ENCODE results near the gene ZCCHC17.

The ZCCHC17 gene

DNA sequence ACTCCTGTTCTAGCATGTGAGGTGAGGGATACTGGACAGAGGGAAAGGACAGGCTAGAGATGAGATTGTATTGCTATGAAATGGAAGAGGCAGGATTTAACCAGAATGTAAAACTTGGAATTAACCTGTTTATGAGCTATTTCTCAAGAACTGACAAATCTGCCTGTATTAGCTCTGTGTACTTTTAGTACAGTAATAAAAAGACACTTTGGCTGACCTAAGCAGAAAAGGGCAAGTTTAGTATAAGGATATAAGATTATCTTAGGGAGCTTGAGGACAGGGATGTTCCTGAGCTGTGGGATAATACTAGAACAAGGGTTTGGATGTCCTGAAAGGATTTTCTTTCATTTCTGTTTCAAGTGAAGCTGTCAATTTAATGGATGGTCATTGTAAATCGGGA, 11.2 kb downstream of the ZCCHC17 start:
- no peak for DNase-seq

- DNase-seq: no peak
These were observed 13.4 kb downstream of the ZCCHC17 start for GRCh38 chr1:31310198-31310597.

DNA sequence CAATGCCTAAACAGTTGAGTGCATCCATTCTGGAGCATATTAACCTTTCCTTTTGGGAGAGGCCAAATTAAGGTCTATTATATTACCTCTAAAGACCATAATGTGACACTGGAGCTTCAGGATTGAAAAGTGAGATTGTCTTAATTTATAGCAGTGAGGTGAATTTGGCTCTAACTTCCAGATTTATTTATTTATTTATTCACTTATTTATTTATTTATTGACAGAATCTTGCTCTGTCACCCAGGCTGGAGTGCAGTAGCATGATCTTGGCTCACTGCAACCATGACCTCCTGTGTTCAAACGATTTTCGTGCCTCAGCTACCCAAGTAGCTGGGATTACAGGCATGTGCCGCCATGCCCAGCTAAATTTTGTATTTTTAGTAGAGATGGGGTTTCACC, 19.1 kb downstream of the ZCCHC17 start:
- no peak for DNase-seq

- DNase-seq: no peak
These were observed 21.3 kb downstream of the ZCCHC17 start for GRCh38 chr1:31318146-31318545.

DNA sequence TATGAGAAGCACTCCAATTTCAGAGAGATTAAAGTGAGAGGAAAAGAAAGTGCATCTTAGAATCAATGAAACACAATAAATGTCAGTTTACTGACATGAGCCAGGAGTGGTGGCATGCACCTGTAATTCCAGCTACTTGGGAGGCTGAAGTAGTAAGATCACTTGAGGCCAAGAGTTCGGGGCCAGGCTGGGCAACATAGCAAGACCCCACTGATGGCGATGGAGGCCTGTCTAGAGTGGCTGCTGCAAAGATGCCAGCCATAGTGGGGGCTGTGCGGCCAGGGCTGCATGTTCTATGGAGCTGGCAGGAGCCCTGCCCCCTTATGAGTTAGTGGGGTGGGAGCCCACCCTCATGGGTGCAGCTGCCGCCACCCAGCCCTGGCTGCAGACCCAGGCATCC, 27.3 kb downstream of the ZCCHC17 start:
- DNase-seq: no peak

- no peak for DNase-seq
These were observed 28.2 kb downstream of the ZCCHC17 start for GRCh38 chr1:31324992-31325391.

DNA sequence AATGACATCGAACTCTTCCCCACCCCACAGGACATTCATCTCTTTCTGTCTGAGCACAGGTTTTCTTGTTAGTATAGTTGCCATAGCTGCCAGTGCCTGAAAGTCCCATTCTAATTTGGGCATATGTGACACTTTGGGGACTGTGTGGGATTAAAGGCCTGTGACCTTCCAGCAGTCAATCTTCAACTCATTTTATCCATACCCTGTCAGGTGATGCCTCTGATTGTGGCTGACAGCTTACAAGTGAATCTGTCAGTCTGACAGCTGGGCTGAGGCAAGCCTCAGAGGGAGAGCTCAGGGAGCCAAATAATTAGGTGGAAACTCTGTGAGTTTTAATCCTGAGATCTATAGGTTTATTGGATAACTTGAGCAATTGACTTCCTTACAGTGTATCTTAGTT, 29.6 kb downstream of the ZCCHC17 start:
- DNase-seq: no peak

DNA sequence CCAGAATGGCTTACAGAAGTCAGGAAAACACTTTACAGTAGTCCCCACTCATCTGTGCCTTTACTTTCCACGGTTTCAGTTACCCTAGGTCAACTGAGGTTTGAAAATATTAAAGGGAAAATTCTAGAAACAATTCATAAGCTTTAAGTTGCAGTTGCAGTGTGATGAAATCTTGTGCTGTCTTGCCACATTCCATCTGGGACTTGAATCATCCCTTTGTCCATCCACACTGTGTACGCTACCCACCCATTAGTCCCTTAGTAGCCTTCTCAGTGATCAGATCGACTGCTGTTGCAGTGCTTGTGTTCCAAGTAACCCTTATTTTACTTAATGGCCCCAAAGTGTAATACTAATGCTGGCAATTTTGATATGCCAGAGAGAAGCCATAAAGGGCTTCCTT, 30.5 kb downstream of the ZCCHC17 start:
- no peak for DNase-seq

DNA sequence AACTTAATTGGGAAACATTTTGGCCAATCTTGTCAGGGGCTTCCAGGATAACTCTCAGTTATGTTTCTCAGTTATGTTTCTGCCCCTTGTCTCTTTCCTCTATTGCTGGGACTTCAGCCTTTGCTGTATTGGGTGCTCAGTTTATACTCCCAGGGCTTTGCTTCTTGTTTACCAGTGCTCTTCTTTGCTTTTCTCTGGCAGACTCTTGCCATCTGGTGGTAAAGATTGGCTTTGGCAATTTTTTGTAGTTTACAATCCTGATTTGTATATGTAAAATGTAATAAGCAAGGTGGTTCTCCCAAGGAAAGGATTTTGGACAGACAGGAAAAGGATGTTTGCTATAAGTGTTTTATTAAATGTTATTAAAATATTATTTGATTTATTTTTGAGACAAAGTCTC, 38.2 kb downstream of the ZCCHC17 start:
- DNase-seq: peak; percentile 8

- no peak for DNase-seq
These were observed 40.0 kb downstream of the ZCCHC17 start for GRCh38 chr1:31336687-31337467.

DNA sequence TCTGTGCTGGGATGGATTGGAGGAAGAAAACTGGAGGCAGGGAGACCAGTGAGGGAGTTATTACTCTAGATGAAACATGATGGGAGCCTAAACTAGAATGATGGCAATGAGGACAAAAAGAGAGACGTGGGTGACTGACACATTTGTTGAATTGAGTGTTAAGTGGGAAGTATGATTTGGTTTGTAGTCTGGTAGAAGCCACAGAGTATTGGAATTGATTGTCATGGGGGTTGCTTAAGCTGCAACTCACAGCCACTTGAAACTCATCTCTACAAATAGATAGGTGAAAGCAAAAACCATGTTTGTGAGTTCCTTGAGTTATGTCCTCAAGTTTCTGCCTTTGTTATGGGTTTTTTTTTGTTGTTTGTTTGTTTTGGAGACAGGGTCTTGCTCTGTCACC, 47.7 kb downstream of the ZCCHC17 start:
- no peak for DNase-seq

DNA sequence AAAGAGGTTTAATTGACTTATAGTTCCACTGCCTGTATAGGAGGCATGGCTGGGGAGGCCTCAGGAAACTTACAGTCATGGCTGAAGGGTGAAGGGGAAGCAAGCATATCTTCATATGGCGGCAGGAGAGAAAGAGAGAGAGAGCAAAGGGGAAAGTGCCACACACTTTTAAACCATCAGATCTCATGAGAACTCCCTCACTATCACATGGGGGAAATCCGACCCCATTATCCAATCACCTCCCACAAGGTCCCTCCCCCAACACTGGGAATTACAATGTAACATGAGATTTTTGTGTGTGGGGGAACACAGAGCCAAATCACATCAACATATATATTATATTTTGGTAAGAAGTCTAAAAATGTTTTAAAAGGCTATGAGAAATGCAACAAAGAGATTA, 48.8 kb downstream of the ZCCHC17 start:
- no peak for DNase-seq

DNA sequence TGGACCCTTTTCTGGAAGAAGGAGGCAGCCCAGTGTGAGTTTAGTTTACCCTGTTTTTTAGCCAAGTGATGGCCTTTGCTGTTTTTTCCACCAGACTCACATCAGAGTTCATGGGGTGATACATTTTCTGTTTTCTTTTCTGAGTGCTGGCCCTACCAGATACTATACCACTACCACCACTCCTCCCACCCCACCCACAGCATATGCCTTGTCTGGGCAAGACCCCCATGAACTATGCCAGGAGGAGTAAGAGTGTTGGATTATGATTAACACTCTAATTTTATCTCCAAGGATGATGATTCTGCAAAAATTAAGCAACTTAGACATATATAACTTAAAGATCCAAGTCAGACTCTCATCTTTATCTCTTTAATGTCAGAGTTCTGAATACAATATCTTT, 50.0 kb downstream of the ZCCHC17 start:
- no peak for DNase-seq

DNA sequence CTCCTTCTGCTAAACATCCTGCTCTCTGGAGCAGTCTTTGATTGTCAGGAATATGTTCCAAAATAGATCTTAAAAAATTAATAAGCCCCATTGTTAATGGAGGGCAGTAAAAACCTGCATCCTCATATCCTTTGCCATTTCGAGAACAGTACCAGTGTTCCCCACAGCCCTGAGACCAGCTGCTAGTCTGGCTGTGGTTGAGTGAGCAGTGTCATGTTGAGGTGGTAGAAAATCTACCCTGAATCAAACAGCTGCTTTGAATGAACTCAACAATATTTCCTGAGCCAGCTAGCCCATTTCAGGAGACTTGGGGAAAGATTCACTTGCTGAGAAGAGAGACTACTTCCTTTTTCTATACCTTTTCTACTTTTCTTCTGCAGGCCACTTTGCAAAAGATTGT, 51.6 kb downstream of the ZCCHC17 start:
- no peak for DNase-seq

GRCh38 chr1:31354283-31354682, 57.5 kb downstream of the ZCCHC17 start:
- DNase-seq: no peak

DNA sequence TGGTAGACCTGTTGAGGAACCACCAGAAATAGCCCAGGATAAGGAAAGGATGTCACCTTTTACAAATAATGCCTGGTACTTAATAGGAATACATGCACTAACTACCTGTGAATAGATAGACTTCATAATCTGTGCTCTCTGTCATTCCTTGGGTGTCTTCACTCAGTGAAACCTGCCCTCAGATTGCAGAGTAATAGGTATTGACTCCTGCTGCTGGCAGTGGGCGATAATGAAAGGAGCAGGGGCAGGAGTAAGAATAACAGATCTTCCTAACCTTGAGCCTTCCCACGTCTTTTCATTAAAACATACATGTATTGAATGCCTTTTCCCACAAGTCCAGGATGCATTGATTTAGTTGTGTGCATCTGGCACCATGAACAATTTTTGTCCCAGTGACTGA, 59.6 kb downstream of the ZCCHC17 start:
- no peak for DNase-seq

GRCh38 chr1:31361607-31362006, 64.8 kb downstream of the ZCCHC17 start:
- DNase-seq: no peak

- no peak for DNase-seq
These were observed 65.2 kb downstream of the ZCCHC17 start for GRCh38 chr1:31362032-31362431.

DNA sequence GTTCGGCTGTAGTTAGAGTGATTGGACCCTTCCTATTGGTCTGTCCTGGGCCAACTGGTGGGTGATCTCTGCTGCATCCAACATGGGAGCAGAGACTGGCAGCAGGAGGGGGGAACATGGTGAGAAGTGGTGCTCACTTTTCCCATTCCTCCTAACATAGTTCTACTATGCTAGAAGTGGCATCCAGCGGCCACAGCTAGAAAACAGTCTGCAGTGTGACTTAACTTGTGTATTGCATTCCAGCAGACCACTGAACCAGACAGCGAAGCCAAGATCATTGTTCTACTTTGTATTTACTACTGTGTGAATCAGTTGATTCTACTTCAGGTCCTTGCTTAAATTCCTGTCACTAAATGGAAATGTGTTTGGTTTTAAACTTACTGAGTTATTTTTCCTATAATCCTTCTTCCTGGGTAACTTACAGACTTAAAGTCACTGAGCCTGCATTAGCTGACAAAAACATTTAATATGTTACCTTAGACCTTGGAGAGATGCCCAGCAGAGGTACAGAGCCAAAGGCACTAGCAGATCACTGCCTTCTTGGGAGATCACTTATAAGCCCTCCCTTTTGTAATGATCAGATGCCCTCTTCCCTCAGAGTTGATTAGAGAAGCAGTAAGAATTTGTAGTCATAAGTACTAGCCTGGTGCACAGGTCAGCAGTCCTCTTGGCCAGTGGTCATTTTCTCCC, 67.9 kb downstream of the ZCCHC17 start:
- no peak for DNase-seq

GRCh38 chr1:31366796-31367195, 70.0 kb downstream of the ZCCHC17 start:
- no peak for DNase-seq

DNA sequence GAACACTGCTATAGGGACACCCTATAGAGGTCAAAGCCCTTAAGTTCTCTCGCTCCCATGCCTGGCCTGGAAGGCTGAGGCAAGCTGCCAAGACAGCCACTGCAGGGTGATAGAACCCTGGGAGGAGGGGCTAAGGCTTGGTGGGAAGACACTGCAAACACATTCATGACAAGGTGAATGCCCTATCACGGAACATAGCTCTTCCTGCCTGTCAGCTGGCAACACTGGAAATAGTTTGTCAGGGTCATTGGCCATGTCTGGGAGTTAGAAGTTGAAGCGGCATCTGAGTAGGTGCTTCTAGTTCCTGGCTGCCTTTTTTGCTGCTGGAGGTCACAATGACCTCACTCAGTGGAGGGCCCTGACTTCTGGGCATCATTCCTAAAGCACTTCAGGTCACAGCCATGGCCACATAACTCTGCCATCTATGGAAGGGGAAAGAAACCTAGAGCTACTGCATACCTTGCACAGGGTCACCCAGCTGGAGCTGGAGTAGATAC, 71.8 kb downstream of the ZCCHC17 start:
- no peak for DNase-seq

- DNase-seq: no peak
These were observed 73.2 kb downstream of the ZCCHC17 start for GRCh38 chr1:31370021-31370420.

DNA sequence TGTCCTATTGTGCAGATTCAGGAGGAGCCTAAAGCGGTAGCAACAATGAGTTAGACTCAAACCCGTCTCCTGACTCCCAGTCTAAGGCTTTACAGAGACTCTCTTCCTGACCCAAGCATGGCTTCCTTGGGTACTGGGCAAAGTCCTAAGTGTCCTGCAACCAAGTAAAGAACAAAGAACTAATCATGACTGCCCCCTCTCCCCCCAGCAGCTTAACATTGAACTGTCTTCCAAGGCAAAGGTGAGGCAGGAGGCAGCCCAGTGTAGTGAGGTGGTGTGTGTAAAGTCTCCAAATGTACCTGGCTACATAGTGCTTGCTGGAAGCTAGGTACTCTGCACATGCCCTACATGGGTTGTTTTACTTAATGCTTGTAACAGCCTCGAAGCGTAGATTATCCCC, 73.7 kb downstream of the ZCCHC17 start:
- DNase-seq: no peak

DNA sequence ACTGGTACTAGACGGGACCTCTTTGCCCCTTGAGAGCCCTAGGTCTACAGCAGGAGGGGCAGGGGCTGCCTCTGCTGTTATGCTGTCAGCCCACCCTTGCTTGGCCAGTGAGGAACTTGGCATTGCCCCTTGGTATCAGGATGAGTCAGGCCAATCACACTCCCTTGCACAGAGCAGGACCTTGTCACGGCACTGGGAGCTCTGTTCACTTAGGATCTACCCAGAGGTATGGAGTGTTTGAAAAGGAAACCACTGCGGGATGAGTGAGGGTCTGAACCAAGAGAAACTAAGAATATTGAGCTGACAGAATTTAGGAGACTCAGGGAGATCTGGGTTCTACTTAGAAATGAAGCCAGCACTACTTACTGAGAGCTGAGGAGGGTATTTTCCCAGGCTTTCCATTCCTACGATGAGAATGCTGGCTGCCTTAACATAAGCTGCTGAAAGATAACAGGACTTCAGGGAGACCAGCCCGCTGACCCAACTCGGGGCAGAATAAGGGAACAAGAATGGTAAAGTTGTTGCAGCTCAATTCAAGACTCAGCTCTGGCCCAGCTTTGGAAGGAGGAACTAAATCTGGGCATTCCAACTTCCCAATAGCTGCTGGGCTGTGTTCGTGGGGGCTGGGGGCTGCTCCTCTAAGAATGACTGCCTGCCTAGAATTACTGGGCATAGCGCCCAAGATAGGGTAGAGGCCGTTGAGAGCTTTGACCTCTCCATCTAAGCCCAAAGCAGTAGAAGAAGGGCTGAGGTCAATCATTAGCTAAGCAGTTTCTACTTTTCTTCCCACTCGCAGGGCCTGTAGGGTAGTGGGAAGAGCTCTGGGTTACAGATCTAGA, 74.5 kb downstream of the ZCCHC17 start:
- no peak for DNase-seq
